Activated naive CD8-positive, alpha-beta T cell treated with anti-CD3 and anti-CD28 coated beads, Interleukin-2, amount 10 ng/mL, durations not matched to agents 7 days and 5 days (primary cell): ENCODE measurements around the gene LDHAL6B. TPM values are rescaled to one million over a fixed set of nuclear protein-coding genes. Genes with fewer than 3 reads are reported as not detected.

Source experiments
- ATAC-seq: fragments of 150-1000 bp; cut with Tn5 transposase; one replicate; pipeline ENCODE4 v1.10.0; 2021; ENCODE audit warnings: low read depth, moderate library complexity
- POLR2A ChIA-PET: fragments of 350-600 bp; sonication (Branson Sonifier 250); formaldehyde crosslinking; loops from one replicate; lab custom pipeline; 2021; ENCODE audit warnings: antibody characterized with exemption; lab: Charles Lee
- DNase-seq: peaks from one replicate; pipeline ENCODE4 v3.0.0; 2021
- H3K27ac Mint-ChIP-seq: one replicate; pipeline ENCODE4 v1.8.0; 2022; ENCODE audit warnings: mild to moderate bottlenecking, mixed read lengths
- H3K27me3 Mint-ChIP-seq: one replicate; pipeline ENCODE4 v1.8.0; 2022; ENCODE audit warnings: mild to moderate bottlenecking, moderate library complexity, mixed read lengths
- H3K36me3 Mint-ChIP-seq: one replicate; pipeline ENCODE4 v1.8.0; 2021; ENCODE audit warnings: mild to moderate bottlenecking, mixed read lengths
- H3K4me1 Mint-ChIP-seq: one replicate; pipeline ENCODE4 v1.8.0; 2021; ENCODE audit warnings: mixed read lengths
- H3K4me3 Mint-ChIP-seq: one replicate; pipeline ENCODE4 v1.8.0; 2022; ENCODE audit warnings: mild to moderate bottlenecking, moderate library complexity, mixed read lengths
- H3K9me3 Mint-ChIP-seq: one replicate; pipeline ENCODE4 v1.8.0; 2021; ENCODE audit warnings: mixed read lengths
- total RNA-seq, 2 experiments: library from RNA; stranded (reverse); gene quantifications; one replicate each; pipeline ENCODE4 v1.2.3, GENCODE V29; 2021

LDHAL6B gene
- total RNA-seq, 2 experiments from 2014 or later: not detected

GRCh38 chr15:59236394-59236793 is 29.8 kb downstream of the LDHAL6B start:
- ATAC-seq (no peak), DNase-seq (no peak)
- H3K27me3 Mint-ChIP-seq: no peaks in the 10 kb centered on the region
- no peak overlapping the region for H3K4me3 Mint-ChIP-seq
- H3K36me3 Mint-ChIP-seq: peaks cover 14% of the 10 kb centered on the region
- H3K27ac Mint-ChIP-seq: no peak overlapping the region
- POLR2A ChIA-PET: no interaction called here
- peaks cover 8% of the 10 kb centered on the region for H3K4me1 Mint-ChIP-seq
- H3K9me3 Mint-ChIP-seq: no peaks in the 10 kb centered on the region

- Mint-ChIP-seq H3K27me3 (no peaks in the 10 kb centered on the region), H3K9me3 (no peaks in the 10 kb centered on the region), H3K4me3 (no peak overlapping the region), H3K27ac (no peak overlapping the region), H3K4me1 (peaks cover 8% of the 10 kb centered on the region), H3K36me3 (peaks cover 13% of the 10 kb centered on the region)
- ATAC-seq (no peak), DNase-seq (no peak)
- POLR2A ChIA-PET: no interaction called here
Measured at GRCh38 chr15:59237119-59237855, 30.6 kb downstream of the LDHAL6B start.

GRCh38 chr15:59237924-59238331 is 31.3 kb downstream of the LDHAL6B start:
- Mint-ChIP-seq H3K4me3 (no peak overlapping the region), H3K27ac (no peak overlapping the region), H3K4me1 (peaks cover 8% of the 10 kb centered on the region), H3K9me3 (no peaks in the 10 kb centered on the region), H3K27me3 (no peaks in the 10 kb centered on the region), H3K36me3 (peaks cover 15% of the 10 kb centered on the region)
- POLR2A ChIA-PET: no interaction called here
- ATAC-seq (no peak), DNase-seq (no peak)

GRCh38 chr15:59240036-59240435 is 33.4 kb downstream of the LDHAL6B start:
- DNase-seq: no peak
- H3K9me3 Mint-ChIP-seq: no peaks in the 10 kb centered on the region
- H3K27me3 Mint-ChIP-seq: no peaks in the 10 kb centered on the region
- no peak for ATAC-seq
- H3K4me3 Mint-ChIP-seq: no peak overlapping the region
- H3K4me1 Mint-ChIP-seq: peaks cover 10% of the 10 kb centered on the region
- peaks cover 15% of the 10 kb centered on the region for H3K36me3 Mint-ChIP-seq
- H3K27ac Mint-ChIP-seq: no peak overlapping the region
- POLR2A ChIA-PET: no interaction called here

- POLR2A ChIA-PET: no interaction called here
- H3K9me3 Mint-ChIP-seq: no peaks in the 10 kb centered on the region
- H3K4me3 Mint-ChIP-seq: no peak overlapping the region
- H3K36me3 Mint-ChIP-seq: peaks cover 4% of the 10 kb centered on the region
- ATAC-seq (no peak), DNase-seq (no peak)
- H3K27me3 Mint-ChIP-seq: no peaks in the 10 kb centered on the region
- H3K27ac Mint-ChIP-seq: no peak overlapping the region
- peaks cover 9% of the 10 kb centered on the region for H3K4me1 Mint-ChIP-seq
Measured at GRCh38 chr15:59242649-59243048, 36.0 kb downstream of the LDHAL6B start.

- POLR2A ChIA-PET: no interaction called here
- no peak overlapping the region for H3K27ac Mint-ChIP-seq
Measured at GRCh38 chr15:59243622-59244021, 37.0 kb downstream of the LDHAL6B start.

GRCh38 chr15:59244337-59244736 is 37.7 kb downstream of the LDHAL6B start:
- no peaks in the 10 kb centered on the region for H3K27me3 Mint-ChIP-seq
- H3K9me3 Mint-ChIP-seq: no peaks in the 10 kb centered on the region
- no peak for ATAC-seq

More at GRCh38 chr15:59243622-59244021, 37.0 kb downstream of the LDHAL6B start:
- H3K36me3 Mint-ChIP-seq: peaks cover 4% of the 10 kb centered on the region
- H3K4me3 Mint-ChIP-seq: no peak overlapping the region
- DNase-seq: no peak
- H3K9me3 Mint-ChIP-seq: no peaks in the 10 kb centered on the region
- ATAC-seq: no peak
- peaks cover 8% of the 10 kb centered on the region for H3K4me1 Mint-ChIP-seq
- no peaks in the 10 kb centered on the region for H3K27me3 Mint-ChIP-seq

GRCh38 chr15:59245559-59245958 is 38.9 kb downstream of the LDHAL6B start:
- ATAC-seq (no peak), DNase-seq (no peak)
- Mint-ChIP-seq H3K27me3 (no peaks in the 10 kb centered on the region), H3K27ac (no peak overlapping the region), H3K4me1 (peaks cover 10% of the 10 kb centered on the region), H3K36me3 (peaks cover 4% of the 10 kb centered on the region), H3K4me3 (no peak overlapping the region), H3K9me3 (no peaks in the 10 kb centered on the region)
- POLR2A ChIA-PET: no interaction called here

More at GRCh38 chr15:59244337-59244736, 37.7 kb downstream of the LDHAL6B start:
- Mint-ChIP-seq H3K4me3 (no peak overlapping the region), H3K27ac (no peak overlapping the region), H3K36me3 (peaks cover 4% of the 10 kb centered on the region), H3K4me1 (peaks cover 10% of the 10 kb centered on the region)
- no peak for DNase-seq
- POLR2A ChIA-PET: no interaction called here

- H3K36me3 Mint-ChIP-seq: peaks cover 6% of the 10 kb centered on the region
- ATAC-seq (peak; percentile 92), DNase-seq (peak; percentile 39)
- no peak overlapping the region for H3K27ac Mint-ChIP-seq
- no peak overlapping the region for H3K4me3 Mint-ChIP-seq
- peaks cover 10% of the 10 kb centered on the region for H3K4me1 Mint-ChIP-seq
- POLR2A ChIA-PET: interaction anchor here (0.6 kb wide), 1 partner anchor 53 kb away, joined by 3 read pairs; no protein-coding TSS in a partner anchor
- no peaks in the 10 kb centered on the region for H3K9me3 Mint-ChIP-seq
- H3K27me3 Mint-ChIP-seq: no peaks in the 10 kb centered on the region
Measured at GRCh38 chr15:59247364-59247763, 40.7 kb downstream of the LDHAL6B start.

GRCh38 chr15:59249816-59250215 is 43.2 kb downstream of the LDHAL6B start:
- Mint-ChIP-seq H3K36me3 (peaks cover 14% of the 10 kb centered on the region), H3K27me3 (no peaks in the 10 kb centered on the region), H3K27ac (no peak overlapping the region), H3K4me3 (no peak overlapping the region), H3K4me1 (peaks cover 12% of the 10 kb centered on the region), H3K9me3 (no peaks in the 10 kb centered on the region)
- DNase-seq (no peak), ATAC-seq (no peak)
- POLR2A ChIA-PET: interaction anchor here (1.4 kb wide), 1 partner anchor 49 kb away, joined by 3 read pairs; no protein-coding TSS in a partner anchor

- H3K4me1 Mint-ChIP-seq: peaks cover 12% of the 10 kb centered on the region
- no peaks in the 10 kb centered on the region for H3K27me3 Mint-ChIP-seq
- no peak for ATAC-seq
- no peaks in the 10 kb centered on the region for H3K9me3 Mint-ChIP-seq
- H3K4me3 Mint-ChIP-seq: no peak overlapping the region
- H3K27ac Mint-ChIP-seq: no peak overlapping the region
- POLR2A ChIA-PET: interaction anchor here (1.4 kb wide), 1 partner anchor 49 kb away, joined by 3 read pairs; no protein-coding TSS in a partner anchor
- DNase-seq: no peak
- peaks cover 17% of the 10 kb centered on the region for H3K36me3 Mint-ChIP-seq
Measured at GRCh38 chr15:59250249-59250648, 43.6 kb downstream of the LDHAL6B start.

GRCh38 chr15:59251001-59251845 is 44.6 kb downstream of the LDHAL6B start:
- Mint-ChIP-seq H3K36me3 (peaks cover 23% of the 10 kb centered on the region), H3K27ac (no peak overlapping the region), H3K4me3 (no peak overlapping the region), H3K9me3 (no peaks in the 10 kb centered on the region), H3K4me1 (peaks cover 20% of the 10 kb centered on the region), H3K27me3 (no peaks in the 10 kb centered on the region)
- ATAC-seq (no peak), DNase-seq (no peak)
- POLR2A ChIA-PET: interaction anchor here (1.4 kb wide), 1 partner anchor 48 kb away, joined by 3 read pairs; no protein-coding TSS in a partner anchor

- peaks cover 24% of the 10 kb centered on the region for H3K36me3 Mint-ChIP-seq
- ATAC-seq (no peak), DNase-seq (no peak)
- no peak overlapping the region for H3K27ac Mint-ChIP-seq
- no peaks in the 10 kb centered on the region for H3K27me3 Mint-ChIP-seq
- POLR2A ChIA-PET: no interaction called here
- H3K9me3 Mint-ChIP-seq: no peaks in the 10 kb centered on the region
- H3K4me1 Mint-ChIP-seq: peaks cover 27% of the 10 kb centered on the region
- no peak overlapping the region for H3K4me3 Mint-ChIP-seq
Measured at GRCh38 chr15:59252137-59252536, 45.5 kb downstream of the LDHAL6B start.
